Activated CD4-positive, CD25-positive, alpha-beta regulatory T cell treated with anti-CD3 and anti-CD28 coated beads, Interleukin-2, amount 50 U/mL, for 72 hours (primary cell): ENCODE data around the gene WDR75.
"Not testable (repeated sequence)": the region's sequence is repeated elsewhere in the genome, so short reads cannot be mapped to it uniquely, and the experiment has no call there.

Experiments
- DNase-seq: peaks from one replicate; pipeline ENCODE4 v3.0.0; 2021

WDR75 gene

GRCh38 chr2:189442468-189442867 is 1.2 kb downstream of the WDR75 start:
- DNase-seq = no peak

DNA sequence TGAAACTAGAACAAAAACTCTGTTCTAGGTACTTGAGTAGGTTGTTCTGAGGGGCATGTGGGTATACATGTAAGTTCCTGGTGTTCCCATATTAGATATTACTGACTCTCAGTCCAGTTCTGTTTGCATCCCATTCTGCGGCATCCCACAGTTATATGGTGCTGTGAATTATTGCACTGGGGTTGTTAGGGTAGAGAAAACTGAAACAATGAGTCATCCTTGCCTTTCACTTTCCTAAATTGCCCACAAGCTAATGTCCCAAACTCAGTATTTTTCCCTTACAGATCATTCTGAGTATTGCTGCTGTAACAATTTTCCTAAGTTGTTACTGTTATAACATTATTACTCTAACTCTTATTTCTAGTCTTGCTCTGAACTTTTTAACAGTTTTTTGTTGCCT is 3.0 kb downstream of the WDR75 start:
- no peak for DNase-seq

GRCh38 chr2:189446780-189447179 is 5.5 kb downstream of the WDR75 start:
- no peak for DNase-seq

GRCh38 chr2:189454009-189454408 is 12.7 kb downstream of the WDR75 start:
- no peak for DNase-seq

DNA sequence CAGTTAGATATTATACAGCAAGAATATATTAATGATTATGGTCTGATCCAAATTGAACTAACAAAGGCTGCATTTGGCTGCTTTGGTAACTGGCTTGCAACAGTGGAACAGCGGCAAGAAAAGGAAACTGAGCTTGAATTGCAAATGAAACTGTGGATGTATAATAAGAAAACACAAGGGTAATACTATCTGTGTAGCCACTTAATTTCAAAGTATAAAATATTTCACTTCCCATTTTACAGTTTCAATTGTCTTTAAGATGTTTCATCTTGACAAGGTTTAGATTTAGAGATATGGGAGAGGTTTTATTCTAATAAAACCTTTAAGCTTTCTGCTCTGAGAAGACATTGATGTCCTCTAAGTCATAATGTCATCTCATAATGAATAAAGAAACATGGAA is 23.8 kb downstream of the WDR75 start:
- no peak for DNase-seq

DNA sequence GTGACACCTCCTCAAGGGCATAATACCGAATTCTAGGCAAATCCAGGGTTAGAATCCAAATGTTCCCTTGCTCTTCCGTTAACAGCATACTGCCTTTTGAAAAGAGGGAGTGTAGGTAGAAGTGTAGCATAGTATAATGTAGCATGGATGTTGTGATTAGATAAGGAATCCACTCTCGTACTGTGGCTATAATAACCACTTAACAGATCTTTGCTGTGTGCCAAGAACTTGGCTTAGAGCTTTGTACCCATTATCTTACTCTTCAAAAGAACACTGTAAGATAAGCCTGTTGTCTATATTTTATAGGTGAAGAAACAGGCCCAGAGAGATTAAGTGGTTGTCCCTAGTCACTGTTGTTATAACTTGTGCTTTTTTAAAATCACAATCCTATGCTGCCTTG is 24.2 kb downstream of the WDR75 start:
- no peak for DNase-seq

GRCh38 chr2:189466046-189466445 is 24.8 kb downstream of the WDR75 start:
- DNase-seq = no peak

GRCh38 chr2:189466656-189467055 is 25.4 kb downstream of the WDR75 start:
- DNase-seq = no peak

GRCh38 chr2:189467160-189467559 is 25.9 kb downstream of the WDR75 start:
- DNase-seq = no peak

GRCh38 chr2:189467593-189467992 is 26.3 kb downstream of the WDR75 start:
- DNase-seq = no peak

DNA sequence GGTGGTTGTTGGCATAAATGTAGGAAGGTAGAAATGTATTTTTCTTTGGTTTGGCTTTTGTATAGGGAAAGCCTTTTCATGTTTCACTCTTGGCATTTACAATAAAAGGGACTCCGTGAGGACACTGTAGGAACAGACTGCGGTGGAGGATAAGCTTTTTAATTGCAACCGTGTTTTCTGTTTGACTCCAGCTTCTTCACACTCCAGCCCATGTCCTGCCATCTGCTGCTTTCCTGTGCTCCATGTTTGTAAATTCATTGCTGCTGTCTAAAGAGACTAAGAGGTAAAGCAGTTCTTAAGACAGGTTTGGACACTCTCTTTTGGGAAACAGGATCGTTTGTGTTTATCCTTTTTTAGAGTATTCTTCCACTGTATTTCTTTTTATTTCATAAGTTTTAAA is 33.3 kb downstream of the WDR75 start:
- DNase-seq = no peak

DNA sequence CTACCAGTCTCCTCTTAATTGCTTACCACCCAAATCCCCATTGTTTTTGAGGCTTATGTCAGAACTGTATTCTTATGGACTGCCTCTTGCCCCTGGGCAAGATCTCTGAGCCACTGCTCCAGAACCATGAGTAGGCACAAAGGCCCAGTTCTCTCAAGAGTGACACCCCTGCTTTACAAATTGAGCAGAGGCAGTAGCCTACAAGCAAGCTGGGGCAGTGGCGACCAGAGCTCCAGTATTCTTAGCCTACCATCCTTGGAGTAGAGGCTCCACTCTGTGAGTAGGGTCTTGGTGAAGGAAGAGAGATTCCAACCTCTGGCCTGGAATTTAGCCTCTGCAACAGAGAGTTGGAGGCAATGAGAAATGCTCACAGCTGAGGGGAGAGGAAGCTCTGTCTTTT is 36.5 kb downstream of the WDR75 start:
- no peak for DNase-seq

GRCh38 chr2:189478289-189478688 is 37.0 kb downstream of the WDR75 start:
- not testable (repeated sequence) for DNase-seq

DNA sequence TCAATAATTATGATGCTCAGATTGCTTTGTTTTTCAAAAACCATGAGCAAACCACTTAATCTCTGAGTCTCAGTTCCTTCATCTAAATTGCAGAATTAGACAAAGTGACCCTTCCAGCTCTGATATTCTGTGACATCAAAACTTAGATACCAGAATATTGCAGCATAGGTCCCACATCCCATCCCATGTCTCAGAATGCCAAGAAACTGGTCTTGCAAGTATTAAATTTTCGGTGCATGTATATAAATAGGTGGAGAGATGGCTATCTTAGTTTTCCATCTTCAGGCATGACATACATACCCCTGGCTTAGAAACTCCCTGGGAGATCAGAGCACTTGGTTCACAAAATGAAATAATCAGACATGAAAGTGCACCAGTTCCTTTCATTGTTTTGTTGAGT is 39.8 kb downstream of the WDR75 start:
- DNase-seq = no peak

- DNase-seq = no peak
Measured at GRCh38 chr2:189483571-189483970, 42.3 kb downstream of the WDR75 start.

DNA sequence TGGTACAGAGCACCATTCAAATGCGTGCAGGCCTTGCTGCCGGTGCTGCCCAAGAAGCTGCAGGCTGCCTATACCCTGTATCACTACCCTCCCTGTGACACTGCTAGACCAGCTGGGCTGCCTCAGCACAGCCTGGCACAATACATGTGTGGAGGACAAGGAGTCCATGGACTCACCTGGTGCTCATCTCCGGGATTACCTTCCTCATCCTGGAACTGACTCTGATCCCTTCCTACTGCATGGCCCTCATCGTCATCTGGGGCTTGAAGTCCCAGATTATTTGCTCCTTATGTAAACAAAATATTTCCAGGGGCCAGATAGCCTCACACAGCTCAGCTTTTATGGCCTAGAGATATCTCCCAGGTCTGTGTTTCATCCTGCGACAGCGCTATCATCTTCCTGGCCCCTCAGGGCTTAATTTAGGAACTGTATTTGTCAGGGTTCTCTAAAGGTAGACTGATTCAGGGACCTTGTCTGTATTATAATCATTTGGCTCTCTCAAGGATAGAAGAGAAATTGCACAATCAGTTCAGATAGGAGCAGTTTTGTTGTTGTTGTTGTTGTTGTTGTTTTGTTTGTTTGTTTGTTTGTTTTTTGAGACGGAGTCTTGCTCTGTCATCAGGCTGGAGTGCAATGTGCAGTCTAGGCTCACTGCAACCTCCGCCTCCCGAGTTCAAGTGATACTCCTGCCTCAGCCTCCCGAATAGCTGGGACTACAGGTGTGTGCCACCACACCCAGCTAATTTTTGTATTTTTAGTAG is 42.9 kb downstream of the WDR75 start:
- DNase-seq = no peak

DNA sequence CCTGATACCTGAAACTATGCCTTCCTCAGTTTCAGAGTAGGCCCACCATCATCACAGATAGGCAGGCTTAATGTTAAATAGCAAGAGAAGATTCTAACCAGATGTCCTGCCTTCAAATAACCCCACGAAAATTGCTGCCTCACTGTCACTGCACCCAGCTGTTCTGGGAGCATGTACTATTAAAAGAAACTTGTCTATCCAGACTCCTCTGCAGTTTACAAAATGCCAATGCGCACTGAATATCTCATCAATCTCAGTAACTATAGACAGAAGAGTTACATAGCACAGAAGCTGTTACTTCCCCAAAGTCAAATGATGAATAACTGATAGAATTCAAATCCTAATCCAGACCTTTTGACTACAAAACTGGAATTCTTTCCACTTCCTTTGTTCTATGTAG is 43.9 kb downstream of the WDR75 start:
- no peak for DNase-seq

DNA sequence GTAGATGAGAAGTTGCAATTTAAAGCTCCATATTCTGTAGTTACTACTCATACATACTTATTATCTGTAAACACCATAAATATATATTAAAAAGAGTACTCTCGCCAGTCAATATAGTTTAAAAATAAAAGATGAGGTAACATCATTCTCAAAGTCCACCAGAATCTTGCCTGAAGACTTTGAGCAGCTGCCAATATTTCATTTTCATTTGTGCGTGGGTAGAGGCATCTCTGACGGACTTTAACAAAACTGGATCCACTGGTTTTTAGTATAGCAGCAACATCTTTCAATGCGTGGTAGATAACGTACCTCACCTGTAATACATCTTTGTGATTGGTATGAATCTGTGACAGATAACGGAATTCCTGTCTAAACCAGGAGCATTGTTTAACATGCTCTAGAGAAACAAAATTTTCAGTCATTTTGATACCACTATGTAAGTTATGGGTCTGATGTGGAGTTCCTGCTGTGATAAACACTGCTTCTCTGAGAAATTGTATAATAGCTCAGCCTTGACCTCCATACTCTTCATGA is 45.0 kb downstream of the WDR75 start:
- no peak for DNase-seq

GRCh38 chr2:189487283-189488007 is 46.2 kb downstream of the WDR75 start:
- no peak for DNase-seq

DNA sequence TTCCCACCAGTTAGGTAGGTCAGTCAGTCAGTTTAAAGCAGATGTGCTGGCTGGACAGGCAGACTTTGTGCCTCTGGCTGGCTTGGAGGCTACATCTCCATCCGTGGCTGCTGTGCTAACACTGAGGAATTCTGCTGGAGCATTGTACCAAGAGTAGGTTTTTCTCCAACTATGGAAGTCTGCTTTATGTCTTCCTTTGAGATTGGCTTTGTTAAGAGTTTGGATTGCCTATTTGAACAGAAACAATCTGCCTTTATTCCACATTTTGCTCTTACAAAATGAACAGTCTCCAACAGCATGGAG is 46.7 kb downstream of the WDR75 start:
- DNase-seq = no peak

GRCh38 chr2:189492451-189492850 is 51.2 kb downstream of the WDR75 start:
- no peak for DNase-seq

GRCh38 chr2:189498205-189498604 is 56.9 kb downstream of the WDR75 start:
- no peak for DNase-seq

DNA sequence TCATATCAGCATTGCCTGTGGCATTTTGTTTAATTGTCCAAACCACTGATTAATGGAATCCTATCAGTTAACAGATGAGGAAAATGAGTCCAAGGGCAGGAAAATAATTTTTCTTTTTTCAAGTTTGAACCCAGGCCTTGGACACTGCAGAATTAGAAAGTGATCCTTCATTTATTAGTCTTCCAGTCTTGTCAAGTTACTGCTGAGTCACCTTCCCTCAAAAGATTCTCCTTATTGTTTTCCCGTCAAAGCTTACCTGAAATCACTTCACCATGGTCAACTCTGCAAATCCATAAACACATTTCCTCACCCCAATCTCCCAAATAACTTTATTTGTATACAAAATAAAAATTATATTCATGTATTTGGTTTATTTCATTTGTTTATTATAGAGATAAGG is 57.9 kb downstream of the WDR75 start:
- no peak for DNase-seq

DNA sequence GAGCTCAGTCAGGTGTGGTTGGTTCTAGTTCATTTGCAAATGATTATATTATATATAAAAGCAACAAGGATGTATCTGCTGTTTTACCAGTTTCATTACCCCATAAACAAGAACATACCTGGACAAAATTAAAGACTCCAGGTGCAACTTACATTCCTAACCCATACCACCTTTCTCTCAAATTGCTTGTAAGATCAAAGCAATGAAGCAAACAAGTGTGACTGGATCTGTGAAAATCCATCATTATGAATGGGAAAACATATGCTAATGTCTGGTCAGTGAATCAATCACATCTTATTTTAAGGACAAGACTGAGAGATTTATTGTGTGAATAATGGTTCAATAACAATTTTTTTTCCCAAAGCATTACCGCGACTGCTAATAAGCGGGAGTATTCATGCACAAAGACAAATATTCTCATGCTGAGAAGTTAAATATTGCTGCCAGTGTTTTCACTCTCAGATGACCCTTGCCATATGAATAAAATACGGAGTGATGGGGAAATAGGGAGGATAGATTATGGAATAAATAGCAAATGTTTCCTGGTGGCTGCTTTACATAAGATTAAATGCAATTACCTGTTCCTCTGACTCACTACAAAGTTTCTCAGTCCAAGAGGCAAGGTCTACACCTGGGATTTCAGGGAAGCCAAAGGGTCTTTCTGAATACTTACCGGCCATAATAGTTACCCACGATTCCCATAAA is 59.3 kb downstream of the WDR75 start:
- no peak for DNase-seq
